ENCODE data around the gene NIPA2.

NIPA2 gene

GRCh38 chr15:22838292-22839042, at the start of gene NIPA2:
Gene NIPA2, plus strand, starts transcription at chr15:22838666. Its CDS starts 13,066 bp downstream, at chr15:22851732.
- Histone ChIP-seq H3K4me3 (ENCODE audit: low read depth, low read length) (peak within 1 kb of the TSS; percentile 90), H3K27ac (ENCODE audit: extremely low read depth, low read depth, low read length) (peak within 1 kb of the TSS; percentile 88), H3K9me3 (ENCODE audit: control insufficient read depth, insufficient read depth, low read depth, low read length) (no peaks in the 10 kb centered on the region), H3K4me1 (ENCODE audit: control insufficient read depth, insufficient read depth, low read length) (peaks cover 3% of the 10 kb centered on the region), H3K36me3 (ENCODE audit: control insufficient read depth in 2 of 2, insufficient read depth in 1 of 2, low read length in 2 of 2) (peaks cover 0 to 13% of the 10 kb centered on the region in 2 experiments; a peak in 2 of 3 replicates)
- POLR2A ChIA-PET, result interaction anchor here (0.8 to 1.5 kb wide), 5 partner anchors 12 to 142 kb away, joined by 3 to 6 read pairs (median 3); partner anchors contain the start of gene CYFIP1
- CTCF ChIA-PET, result interaction anchor here (1.4 kb wide), 1 partner anchor 12 kb away, joined by 4 read pairs; no protein-coding TSS in a partner anchor
- TF ChIP-seq ZXDB (tag by site-specific recombination; IDR thresholded peaks at IDR 0.05), result peak; percentile 43
- TF ChIP-seq ZNF214 (tag by site-specific recombination; IDR thresholded peaks at IDR 0.05; ENCODE audit: borderline replicate concordance), result no peak
- peak; percentile 81 for TF ChIP-seq ZBTB26 (tag by site-specific recombination; optimal IDR thresholded peaks at IDR 0.05)
- TF ChIP-seq ZNF558 (tag by site-specific recombination; IDR thresholded peaks at IDR 0.05), result no peak
- TF ChIP-seq KLF8 (tag by site-specific recombination; IDR thresholded peaks at IDR 0.05), result peak; percentile 49; the same call in 1 of the 2 replicates
- no peak for TF ChIP-seq ZNF548 (tag by site-specific recombination; IDR thresholded peaks at IDR 0.05)
- peak; percentile 59; the same call in 1 of the 2 replicates for TF ChIP-seq ZBTB20 (tag by site-specific recombination; IDR thresholded peaks at IDR 0.05)
- 0 out of 2 replicates have a peak, but pooled peaks have one; percentile 50 for TF ChIP-seq SP3 (tag by site-specific recombination; IDR thresholded peaks at IDR 0.05)
- peak; percentile 8 for TF ChIP-seq ZBTB8A (tag by site-specific recombination; IDR thresholded peaks at IDR 0.05)
- TF ChIP-seq ZBTB6 (tag by site-specific recombination; IDR thresholded peaks at IDR 0.05), result no peak
- TF ChIP-seq ZNF629 (tag by site-specific recombination; IDR thresholded peaks at IDR 0.05), result peak; percentile 48; the same call in 1 of the 2 replicates
- TF ChIP-seq, protein P1, sequence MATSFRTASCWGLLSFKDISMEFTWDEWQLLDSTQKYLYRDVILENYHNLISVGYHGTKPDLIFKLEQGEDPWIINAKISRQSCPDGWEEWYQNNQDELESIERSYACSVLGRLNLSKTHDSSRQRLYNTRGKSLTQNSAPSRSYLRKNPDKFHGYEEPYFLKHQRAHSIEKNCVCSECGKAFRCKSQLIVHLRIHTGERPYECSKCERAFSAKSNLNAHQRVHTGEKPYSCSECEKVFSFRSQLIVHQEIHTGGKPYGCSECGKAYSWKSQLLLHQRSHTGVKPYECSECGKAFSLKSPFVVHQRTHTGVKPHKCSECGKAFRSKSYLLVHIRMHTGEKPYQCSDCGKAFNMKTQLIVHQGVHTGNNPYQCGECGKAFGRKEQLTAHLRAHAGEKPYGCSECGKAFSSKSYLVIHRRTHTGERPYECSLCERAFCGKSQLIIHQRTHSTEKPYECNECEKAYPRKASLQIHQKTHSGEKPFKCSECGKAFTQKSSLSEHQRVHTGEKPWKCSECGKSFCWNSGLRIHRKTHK (tag by site-specific recombination; IDR thresholded peaks at IDR 0.05), result no peak
- no peak for TF ChIP-seq ZNF174 (tag by site-specific recombination; IDR thresholded peaks at IDR 0.05)
- TF ChIP-seq, protein P2, sequence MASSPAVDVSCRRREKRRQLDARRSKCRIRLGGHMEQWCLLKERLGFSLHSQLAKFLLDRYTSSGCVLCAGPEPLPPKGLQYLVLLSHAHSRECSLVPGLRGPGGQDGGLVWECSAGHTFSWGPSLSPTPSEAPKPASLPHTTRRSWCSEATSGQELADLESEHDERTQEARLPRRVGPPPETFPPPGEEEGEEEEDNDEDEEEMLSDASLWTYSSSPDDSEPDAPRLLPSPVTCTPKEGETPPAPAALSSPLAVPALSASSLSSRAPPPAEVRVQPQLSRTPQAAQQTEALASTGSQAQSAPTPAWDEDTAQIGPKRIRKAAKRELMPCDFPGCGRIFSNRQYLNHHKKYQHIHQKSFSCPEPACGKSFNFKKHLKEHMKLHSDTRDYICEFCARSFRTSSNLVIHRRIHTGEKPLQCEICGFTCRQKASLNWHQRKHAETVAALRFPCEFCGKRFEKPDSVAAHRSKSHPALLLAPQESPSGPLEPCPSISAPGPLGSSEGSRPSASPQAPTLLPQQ (tag by site-specific recombination; IDR thresholded peaks at IDR 0.05), result peak; percentile 23
- peak; percentile 55 for TF ChIP-seq ZBTB11 (tag by site-specific recombination; conservative IDR thresholded peaks at IDR 0.05; ENCODE audit: low read depth)
- TF ChIP-seq KLF17 (tag by site-specific recombination; IDR thresholded peaks at IDR 0.05), result peak; percentile 70
- TF ChIP-seq TSHZ1 (tag by site-specific recombination; IDR thresholded peaks at IDR 0.05; ENCODE audit: borderline replicate concordance), result no peak
- TF ChIP-seq, protein P3, sequence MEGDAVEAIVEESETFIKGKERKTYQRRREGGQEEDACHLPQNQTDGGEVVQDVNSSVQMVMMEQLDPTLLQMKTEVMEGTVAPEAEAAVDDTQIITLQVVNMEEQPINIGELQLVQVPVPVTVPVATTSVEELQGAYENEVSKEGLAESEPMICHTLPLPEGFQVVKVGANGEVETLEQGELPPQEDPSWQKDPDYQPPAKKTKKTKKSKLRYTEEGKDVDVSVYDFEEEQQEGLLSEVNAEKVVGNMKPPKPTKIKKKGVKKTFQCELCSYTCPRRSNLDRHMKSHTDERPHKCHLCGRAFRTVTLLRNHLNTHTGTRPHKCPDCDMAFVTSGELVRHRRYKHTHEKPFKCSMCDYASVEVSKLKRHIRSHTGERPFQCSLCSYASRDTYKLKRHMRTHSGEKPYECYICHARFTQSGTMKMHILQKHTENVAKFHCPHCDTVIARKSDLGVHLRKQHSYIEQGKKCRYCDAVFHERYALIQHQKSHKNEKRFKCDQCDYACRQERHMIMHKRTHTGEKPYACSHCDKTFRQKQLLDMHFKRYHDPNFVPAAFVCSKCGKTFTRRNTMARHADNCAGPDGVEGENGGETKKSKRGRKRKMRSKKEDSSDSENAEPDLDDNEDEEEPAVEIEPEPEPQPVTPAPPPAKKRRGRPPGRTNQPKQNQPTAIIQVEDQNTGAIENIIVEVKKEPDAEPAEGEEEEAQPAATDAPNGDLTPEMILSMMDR (tag by site-specific recombination; IDR thresholded peaks at IDR 0.05), result 0 out of 2 replicates have a peak, but pooled peaks have one; percentile 12
- peak; percentile 80 for TF ChIP-seq SP2 (tag by site-specific recombination; IDR thresholded peaks at IDR 0.05)
- peak; percentile 48; the same call in 1 of the 2 replicates for TF ChIP-seq ZNF600 (tag by site-specific recombination; IDR thresholded peaks at IDR 0.05)
